Measurements from ENCODE around the gene SLC29A2.

DNA sequence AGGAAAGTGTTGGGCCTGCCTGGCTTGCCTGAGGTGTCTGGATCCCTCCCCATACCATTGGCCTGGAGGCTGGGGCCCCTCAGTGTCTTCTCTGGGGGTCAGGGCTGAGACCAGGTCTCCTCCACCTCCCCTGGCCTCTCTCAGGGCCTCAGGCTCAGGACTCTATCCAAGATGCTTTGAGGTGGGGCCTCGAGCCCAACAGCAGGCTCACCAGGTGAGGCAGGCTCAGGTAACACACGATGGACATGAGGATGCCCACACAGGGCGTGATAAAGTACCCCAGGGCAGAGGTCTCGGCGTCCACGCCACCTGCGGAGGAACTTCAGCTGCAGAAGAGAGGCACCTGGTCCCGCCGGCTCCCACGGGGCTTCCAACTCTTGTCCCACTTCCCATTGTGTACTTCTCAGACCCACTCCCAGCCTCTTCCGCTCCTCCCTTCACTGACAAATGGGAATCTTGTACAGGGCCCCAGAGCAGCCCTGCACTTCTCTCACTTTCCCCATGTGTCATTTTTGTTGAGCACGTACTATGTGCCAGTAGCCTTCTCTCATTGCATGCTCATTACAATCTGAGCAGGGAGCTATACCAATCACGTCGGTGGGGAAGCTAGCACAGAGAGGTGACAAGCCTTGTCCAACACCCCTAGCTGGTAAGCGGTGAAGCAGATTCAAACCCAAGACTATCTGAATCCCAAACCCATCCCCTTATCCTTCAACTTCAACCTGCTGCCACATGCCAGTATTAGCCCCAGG, 3.8 kb downstream of the SLC29A2 start:
- TF ChIP-seq RFX5 (IDR thresholded peaks at IDR 0.05; ENCODE audit: low read length) (no peak), RAD21 (IDR thresholded peaks at IDR 0.05; ENCODE audit: low read length) (no peak), MXI1 (IDR thresholded peaks at IDR 0.05; ENCODE audit: low read depth, low read length) (no peak), JUND (IDR thresholded peaks at IDR 0.05) (no peak), SMC3 (IDR thresholded peaks at IDR 0.05; ENCODE audit: low read depth, low read length) (no peak), POLR2AphosphoS5 (IDR thresholded peaks at IDR 0.05; ENCODE audit: low read depth, low read length) (no peak), RXRA (IDR thresholded peaks at IDR 0.05; ENCODE audit: borderline replicate concordance, low read depth) (no peak), EZH2phosphoT487 (IDR thresholded peaks at IDR 0.05; ENCODE audit: borderline replicate concordance, low read depth) (no peak), TAF1 (IDR thresholded peaks at IDR 0.05; ENCODE audit: borderline replicate concordance, low read depth, low read length) (no peak)
- TF ChIP-seq, protein P1, sequence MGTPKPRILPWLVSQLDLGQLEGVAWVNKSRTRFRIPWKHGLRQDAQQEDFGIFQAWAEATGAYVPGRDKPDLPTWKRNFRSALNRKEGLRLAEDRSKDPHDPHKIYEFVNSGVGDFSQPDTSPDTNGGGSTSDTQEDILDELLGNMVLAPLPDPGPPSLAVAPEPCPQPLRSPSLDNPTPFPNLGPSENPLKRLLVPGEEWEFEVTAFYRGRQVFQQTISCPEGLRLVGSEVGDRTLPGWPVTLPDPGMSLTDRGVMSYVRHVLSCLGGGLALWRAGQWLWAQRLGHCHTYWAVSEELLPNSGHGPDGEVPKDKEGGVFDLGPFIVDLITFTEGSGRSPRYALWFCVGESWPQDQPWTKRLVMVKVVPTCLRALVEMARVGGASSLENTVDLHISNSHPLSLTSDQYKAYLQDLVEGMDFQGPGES (IDR thresholded peaks at IDR 0.05; ENCODE audit: low read depth, low read length) = no peak
- TF ChIP-seq, protein P2, sequence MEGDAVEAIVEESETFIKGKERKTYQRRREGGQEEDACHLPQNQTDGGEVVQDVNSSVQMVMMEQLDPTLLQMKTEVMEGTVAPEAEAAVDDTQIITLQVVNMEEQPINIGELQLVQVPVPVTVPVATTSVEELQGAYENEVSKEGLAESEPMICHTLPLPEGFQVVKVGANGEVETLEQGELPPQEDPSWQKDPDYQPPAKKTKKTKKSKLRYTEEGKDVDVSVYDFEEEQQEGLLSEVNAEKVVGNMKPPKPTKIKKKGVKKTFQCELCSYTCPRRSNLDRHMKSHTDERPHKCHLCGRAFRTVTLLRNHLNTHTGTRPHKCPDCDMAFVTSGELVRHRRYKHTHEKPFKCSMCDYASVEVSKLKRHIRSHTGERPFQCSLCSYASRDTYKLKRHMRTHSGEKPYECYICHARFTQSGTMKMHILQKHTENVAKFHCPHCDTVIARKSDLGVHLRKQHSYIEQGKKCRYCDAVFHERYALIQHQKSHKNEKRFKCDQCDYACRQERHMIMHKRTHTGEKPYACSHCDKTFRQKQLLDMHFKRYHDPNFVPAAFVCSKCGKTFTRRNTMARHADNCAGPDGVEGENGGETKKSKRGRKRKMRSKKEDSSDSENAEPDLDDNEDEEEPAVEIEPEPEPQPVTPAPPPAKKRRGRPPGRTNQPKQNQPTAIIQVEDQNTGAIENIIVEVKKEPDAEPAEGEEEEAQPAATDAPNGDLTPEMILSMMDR (IDR thresholded peaks at IDR 0.05) = no peak
- TF ChIP-seq, protein P3, sequence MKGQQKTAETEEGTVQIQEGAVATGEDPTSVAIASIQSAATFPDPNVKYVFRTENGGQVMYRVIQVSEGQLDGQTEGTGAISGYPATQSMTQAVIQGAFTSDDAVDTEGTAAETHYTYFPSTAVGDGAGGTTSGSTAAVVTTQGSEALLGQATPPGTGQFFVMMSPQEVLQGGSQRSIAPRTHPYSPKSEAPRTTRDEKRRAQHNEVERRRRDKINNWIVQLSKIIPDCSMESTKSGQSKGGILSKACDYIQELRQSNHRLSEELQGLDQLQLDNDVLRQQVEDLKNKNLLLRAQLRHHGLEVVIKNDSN (IDR thresholded peaks at IDR 0.05; ENCODE audit: borderline replicate concordance, low read depth) = no peak

Data from SK-N-SH (cell line).